Parathyroid adenoma (tissue), 2 donors: Measurements from ENCODE around the gene PGS1.

Experiments used
- H2AFZ ChIP-seq: fragments of 300-600 bp; sonication (generic); one replicate; pipeline ENCODE4 v1.7.0; 2017; ENCODE audit warnings: antibody characterized with exemption, mild to moderate bottlenecking
- H3K27ac ChIP-seq: fragments of 300-600 bp; sonication (generic); one replicate; pipeline ENCODE4 v1.7.0; 2017
- H3K27me3 ChIP-seq: fragments of 300-600 bp; sonication (generic); one replicate; pipeline ENCODE4 v1.7.0; 2017; ENCODE audit warnings: low read length; ENCODE audit not compliant: control insufficient read depth, insufficient read depth
- H3K36me3 ChIP-seq: fragments of 300-600 bp; sonication (generic); one replicate; pipeline ENCODE4 v1.7.0; 2017; ENCODE audit warnings: low read length; ENCODE audit not compliant: control insufficient read depth, insufficient read depth
- H3K4me1 ChIP-seq: fragments of 300-600 bp; sonication (generic); one replicate; pipeline ENCODE4 v1.7.0; 2017; ENCODE audit warnings: control low read depth
- H3K4me2 ChIP-seq: fragments of 300-600 bp; sonication (generic); one replicate; pipeline ENCODE4 v1.7.0; 2017; ENCODE audit warnings: low read length
- H3K4me3 ChIP-seq: fragments of 300-600 bp; sonication (generic); one replicate; pipeline ENCODE4 v1.7.0; 2017; ENCODE audit warnings: low read depth, low read length
- H3K79me2 ChIP-seq: fragments of 300-600 bp; sonication (generic); one replicate; pipeline ENCODE4 v1.7.0; 2017; ENCODE audit warnings: control low read depth
- H3K9ac ChIP-seq: fragments of 300-600 bp; sonication (generic); one replicate; pipeline ENCODE4 v1.7.0; 2017; ENCODE audit warnings: mild to moderate bottlenecking
- H3K9me3 ChIP-seq: fragments of 300-600 bp; sonication (generic); one replicate; pipeline ENCODE4 v1.7.0; 2017; ENCODE audit warnings: low read length; ENCODE audit not compliant: control insufficient read depth
- TF ChIP-seq, protein P1 (sequence below): fragments of 300-600 bp; sonication (generic); IDR thresholded peaks from one replicate; pipeline ENCODE4 v1.7.0; 2017; ENCODE audit warnings: antibody characterized with exemption, mild to moderate bottlenecking
- donor health status: primary hyperparathyroidism.

The PGS1 gene

DNA sequence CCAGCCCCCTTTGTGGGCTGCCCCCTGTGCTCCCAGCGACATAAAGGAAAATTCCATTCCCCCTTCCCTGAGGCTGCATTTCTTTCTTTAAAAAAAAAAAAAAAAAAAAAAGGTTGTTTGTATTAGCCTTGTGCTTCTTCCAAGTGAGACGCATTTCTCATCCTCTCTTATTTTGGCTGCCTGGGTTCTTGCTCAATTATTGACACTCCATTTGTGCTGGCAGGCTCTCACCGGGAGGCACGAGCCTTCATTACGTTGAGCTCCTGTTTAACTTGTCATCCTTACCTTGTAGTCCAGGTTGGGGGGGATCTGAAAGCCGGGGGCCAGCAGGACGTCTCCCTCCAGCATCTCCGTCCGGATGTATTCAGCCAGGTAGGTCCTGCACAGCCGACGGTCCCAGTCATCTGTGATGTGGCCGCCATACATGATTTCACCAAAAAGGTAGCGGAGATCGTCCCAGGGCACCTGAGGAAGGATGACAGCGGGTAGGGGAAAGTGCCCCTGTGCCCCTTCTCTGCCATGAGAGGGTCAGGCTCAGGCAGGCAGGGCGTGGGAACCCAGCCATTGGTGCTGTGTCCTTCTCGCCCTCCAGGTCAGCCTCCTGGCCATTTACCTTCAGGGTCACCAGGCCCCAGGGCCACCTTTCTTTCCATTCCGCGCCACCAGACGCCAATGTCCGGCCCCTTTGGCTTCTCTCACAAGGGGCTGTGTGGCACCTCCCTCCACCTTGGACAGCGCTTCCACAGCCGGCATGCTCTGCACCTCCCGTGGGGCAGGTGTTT lies 50.6 kb downstream of the PGS1 start:
- no peaks in the 10 kb centered on the region for H3K79me2 ChIP-seq
- no peaks in the 10 kb centered on the region for H3K27me3 ChIP-seq
- H3K36me3 ChIP-seq = no peaks in the 10 kb centered on the region
- no peaks in the 10 kb centered on the region for H3K9me3 ChIP-seq
- no peak overlapping the region for H3K9ac ChIP-seq
- H2AFZ ChIP-seq = no peak overlapping the region
- TF ChIP-seq, protein P1, sequence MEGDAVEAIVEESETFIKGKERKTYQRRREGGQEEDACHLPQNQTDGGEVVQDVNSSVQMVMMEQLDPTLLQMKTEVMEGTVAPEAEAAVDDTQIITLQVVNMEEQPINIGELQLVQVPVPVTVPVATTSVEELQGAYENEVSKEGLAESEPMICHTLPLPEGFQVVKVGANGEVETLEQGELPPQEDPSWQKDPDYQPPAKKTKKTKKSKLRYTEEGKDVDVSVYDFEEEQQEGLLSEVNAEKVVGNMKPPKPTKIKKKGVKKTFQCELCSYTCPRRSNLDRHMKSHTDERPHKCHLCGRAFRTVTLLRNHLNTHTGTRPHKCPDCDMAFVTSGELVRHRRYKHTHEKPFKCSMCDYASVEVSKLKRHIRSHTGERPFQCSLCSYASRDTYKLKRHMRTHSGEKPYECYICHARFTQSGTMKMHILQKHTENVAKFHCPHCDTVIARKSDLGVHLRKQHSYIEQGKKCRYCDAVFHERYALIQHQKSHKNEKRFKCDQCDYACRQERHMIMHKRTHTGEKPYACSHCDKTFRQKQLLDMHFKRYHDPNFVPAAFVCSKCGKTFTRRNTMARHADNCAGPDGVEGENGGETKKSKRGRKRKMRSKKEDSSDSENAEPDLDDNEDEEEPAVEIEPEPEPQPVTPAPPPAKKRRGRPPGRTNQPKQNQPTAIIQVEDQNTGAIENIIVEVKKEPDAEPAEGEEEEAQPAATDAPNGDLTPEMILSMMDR = no peak
- H3K4me2 ChIP-seq = no peak overlapping the region
- no peak overlapping the region for H3K27ac ChIP-seq
- no peaks in the 10 kb centered on the region for H3K4me1 ChIP-seq
- no peak overlapping the region for H3K4me3 ChIP-seq

DNA sequence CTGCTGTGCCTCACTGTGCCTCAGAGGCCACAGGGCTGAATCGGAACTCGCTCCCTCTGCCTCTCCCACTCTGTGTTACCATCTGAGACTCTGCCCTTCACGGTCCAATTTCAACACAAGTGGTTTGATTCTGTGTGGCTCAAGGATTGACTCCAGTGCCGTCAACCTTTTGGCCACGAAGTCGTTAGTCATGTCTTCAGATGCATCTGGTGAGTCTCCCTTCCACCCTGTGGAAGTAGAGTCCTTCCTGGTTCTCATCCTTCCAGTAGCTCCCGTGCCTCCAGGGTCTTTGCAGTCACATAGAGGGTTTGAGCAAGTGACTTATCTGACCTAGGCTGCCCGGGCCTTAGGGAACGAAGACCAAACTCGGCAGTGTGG lies 51.2 kb downstream of the PGS1 start:
- Histone ChIP-seq H3K27ac (no peak overlapping the region), H3K4me2 (no peak overlapping the region), H3K79me2 (no peaks in the 10 kb centered on the region), H3K4me3 (no peak overlapping the region), H3K27me3 (no peaks in the 10 kb centered on the region), H3K9me3 (no peaks in the 10 kb centered on the region), H3K9ac (no peak overlapping the region), H3K36me3 (no peaks in the 10 kb centered on the region), H2AFZ (no peak overlapping the region), H3K4me1 (no peaks in the 10 kb centered on the region)
- TF ChIP-seq, protein P1 = no peak

DNA sequence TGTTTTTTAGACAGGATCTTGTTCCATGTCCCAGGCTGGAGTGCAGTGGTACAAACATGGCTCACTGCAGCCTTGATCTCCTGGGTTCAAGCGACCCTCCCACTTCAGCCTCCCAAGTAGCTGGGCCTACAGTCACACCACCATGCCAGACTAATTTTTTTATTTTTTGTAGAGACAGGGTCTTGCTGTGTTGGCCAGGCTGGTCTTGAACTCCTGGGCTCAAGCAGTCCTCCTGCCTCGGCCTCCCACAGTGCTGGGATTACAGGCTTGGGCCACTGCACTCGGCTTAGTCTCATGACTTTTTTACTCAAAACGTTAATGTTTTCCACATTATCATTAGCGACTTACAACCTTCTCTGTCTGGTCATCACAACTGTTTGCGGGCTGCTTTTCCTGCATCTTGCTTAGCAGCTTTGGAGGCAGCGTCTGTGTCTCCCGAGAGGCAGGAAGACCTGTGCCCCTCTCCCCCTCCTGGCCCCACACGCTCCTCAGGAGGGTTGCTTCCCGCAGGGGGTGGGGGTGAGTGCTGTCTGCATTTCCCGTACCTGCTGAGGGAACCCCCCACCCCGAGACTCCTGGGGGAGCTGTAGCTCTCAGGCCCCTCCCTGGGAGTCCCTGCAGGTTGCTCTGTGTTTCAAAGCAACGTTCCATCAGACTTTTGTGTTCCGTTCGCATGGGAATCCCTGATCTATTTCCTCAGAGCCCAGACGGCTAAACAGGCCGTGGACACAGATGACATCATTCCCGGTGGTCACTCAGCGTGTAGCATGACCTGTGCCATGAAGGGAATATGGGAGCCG lies 52.6 kb downstream of the PGS1 start:
- no peaks in the 10 kb centered on the region for H3K79me2 ChIP-seq
- H3K4me3 ChIP-seq = no peak overlapping the region
- no peak overlapping the region for H2AFZ ChIP-seq
- H3K27ac ChIP-seq = no peak overlapping the region
- no peak overlapping the region for H3K4me2 ChIP-seq
- no peaks in the 10 kb centered on the region for H3K4me1 ChIP-seq
- TF ChIP-seq, protein P1 = no peak
- no peaks in the 10 kb centered on the region for H3K27me3 ChIP-seq
- H3K36me3 ChIP-seq = no peaks in the 10 kb centered on the region
- H3K9me3 ChIP-seq = no peaks in the 10 kb centered on the region
- no peak overlapping the region for H3K9ac ChIP-seq

DNA sequence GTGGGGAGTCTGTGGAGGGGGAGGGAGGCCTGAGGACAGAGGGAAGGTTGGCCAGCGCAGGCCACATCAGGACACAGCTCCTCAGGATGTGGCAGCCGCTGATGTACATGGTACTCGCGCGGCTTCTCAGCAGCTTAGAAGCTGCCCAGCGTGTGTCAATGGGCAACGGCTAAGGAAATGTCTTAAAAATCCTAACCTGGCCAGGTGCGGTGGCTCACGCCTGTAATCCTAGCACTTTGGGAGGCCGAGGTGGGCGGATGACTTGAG lies 53.2 kb downstream of the PGS1 start:
- no peak overlapping the region for H3K4me3 ChIP-seq
- H3K4me1 ChIP-seq = no peaks in the 10 kb centered on the region
- no peak overlapping the region for H2AFZ ChIP-seq
- no peaks in the 10 kb centered on the region for H3K79me2 ChIP-seq
- no peaks in the 10 kb centered on the region for H3K27me3 ChIP-seq
- no peaks in the 10 kb centered on the region for H3K36me3 ChIP-seq
- TF ChIP-seq, protein P1 = no peak
- H3K27ac ChIP-seq = no peak overlapping the region
- H3K9ac ChIP-seq = no peak overlapping the region
- no peak overlapping the region for H3K4me2 ChIP-seq
- no peaks in the 10 kb centered on the region for H3K9me3 ChIP-seq
